Measurements from ENCODE around the gene OTOGL. TPM values are rescaled to one million over a fixed set of nuclear protein-coding genes. Genes with fewer than 3 reads are reported as not detected.

The OTOGL gene
- total RNA-seq, 1 donor from 2014 or later: 0.27 TPM

DNA sequence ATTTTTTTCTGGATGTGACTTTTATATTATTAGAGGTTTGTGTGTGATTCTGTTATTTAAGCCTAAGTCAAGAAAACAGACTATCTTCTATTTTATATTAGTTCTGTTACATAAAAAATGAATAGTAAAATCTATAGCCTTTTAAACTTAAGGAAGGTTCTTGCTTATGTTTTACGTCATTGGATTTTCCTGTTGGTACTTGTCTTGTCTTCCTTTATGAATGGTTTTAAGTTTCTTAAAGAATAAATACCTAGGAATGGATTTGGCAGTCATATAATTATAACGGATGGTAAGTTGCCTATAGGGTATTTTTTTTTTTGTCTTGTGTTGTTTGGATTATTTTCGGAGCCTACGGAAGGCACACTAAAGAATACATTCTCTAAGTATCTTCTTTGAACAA lies 182.9 kb downstream of the OTOGL start:
- Mint-ChIP-seq H3K4me1 (ENCODE audit: unreplicated experiment) (no peaks in the 10 kb centered on the region), H3K9me3 (peaks cover 5% of the 10 kb centered on the region), H3K27ac (no peak overlapping the region), H3K27me3 (no peaks in the 10 kb centered on the region), H3K36me3 (no peaks in the 10 kb centered on the region), H3K4me3 (no peak overlapping the region)
- TF ChIP-seq, protein P1, sequence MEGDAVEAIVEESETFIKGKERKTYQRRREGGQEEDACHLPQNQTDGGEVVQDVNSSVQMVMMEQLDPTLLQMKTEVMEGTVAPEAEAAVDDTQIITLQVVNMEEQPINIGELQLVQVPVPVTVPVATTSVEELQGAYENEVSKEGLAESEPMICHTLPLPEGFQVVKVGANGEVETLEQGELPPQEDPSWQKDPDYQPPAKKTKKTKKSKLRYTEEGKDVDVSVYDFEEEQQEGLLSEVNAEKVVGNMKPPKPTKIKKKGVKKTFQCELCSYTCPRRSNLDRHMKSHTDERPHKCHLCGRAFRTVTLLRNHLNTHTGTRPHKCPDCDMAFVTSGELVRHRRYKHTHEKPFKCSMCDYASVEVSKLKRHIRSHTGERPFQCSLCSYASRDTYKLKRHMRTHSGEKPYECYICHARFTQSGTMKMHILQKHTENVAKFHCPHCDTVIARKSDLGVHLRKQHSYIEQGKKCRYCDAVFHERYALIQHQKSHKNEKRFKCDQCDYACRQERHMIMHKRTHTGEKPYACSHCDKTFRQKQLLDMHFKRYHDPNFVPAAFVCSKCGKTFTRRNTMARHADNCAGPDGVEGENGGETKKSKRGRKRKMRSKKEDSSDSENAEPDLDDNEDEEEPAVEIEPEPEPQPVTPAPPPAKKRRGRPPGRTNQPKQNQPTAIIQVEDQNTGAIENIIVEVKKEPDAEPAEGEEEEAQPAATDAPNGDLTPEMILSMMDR (conservative IDR thresholded peaks at IDR 0.05): no peak
- no peak for DNase-seq (ENCODE audit: extremely low spot score, unreplicated experiment)

DNA sequence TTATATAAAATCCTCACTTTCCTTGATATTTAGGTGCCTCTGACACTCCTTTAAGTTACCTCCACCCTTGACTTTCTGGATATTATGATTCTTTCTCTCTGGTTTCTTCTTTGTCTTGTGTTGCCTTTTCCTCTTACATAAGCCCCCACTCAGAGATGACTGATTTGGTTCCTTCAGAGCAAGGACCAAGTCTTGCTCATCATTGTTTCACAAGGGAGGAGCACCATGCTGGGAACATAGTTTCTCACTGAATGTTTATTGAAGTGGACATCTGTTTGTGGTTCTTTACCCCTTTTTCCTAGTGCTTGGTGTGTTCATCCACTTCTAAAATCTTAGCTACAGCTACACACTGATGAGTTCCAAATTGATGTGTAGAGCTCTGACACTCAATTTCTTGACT lies 183.4 kb downstream of the OTOGL start:
- Mint-ChIP-seq H3K4me3 (no peak overlapping the region), H3K27ac (no peak overlapping the region), H3K27me3 (no peaks in the 10 kb centered on the region), H3K9me3 (peaks cover 5% of the 10 kb centered on the region), H3K4me1 (ENCODE audit: unreplicated experiment) (no peaks in the 10 kb centered on the region), H3K36me3 (no peaks in the 10 kb centered on the region)
- DNase-seq (ENCODE audit: extremely low spot score, unreplicated experiment): no peak
- TF ChIP-seq, protein P1 (conservative IDR thresholded peaks at IDR 0.05): no peak

DNA sequence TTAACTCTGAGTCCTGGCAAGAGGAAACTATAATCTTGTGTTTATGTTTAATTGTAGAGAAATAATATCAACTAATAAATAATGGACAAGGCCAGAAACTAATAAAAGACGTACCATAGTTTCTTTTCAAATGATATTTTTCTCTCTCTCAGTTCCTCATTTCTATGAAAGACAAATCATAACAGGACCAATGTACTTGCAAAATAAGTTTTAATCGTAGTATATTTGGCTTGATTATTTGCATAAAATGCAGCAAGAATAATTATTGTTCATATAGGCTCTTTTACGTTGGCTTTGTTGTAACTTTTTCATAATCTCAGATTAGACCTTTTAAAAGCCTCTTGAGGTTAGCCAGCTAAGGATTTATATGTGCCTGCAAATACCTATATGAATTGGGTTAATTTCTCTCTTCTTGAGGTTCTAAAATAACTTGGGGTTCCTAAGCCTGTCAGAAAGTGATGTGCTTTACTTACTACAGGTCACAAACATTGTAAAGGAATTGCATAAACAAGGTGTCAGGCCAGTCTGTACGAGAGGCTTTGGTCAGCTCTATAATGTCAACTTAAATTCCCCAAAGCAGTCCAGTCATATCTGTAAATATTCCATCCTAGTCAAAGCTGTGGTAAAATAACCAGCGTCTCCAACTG lies 191.9 kb downstream of the OTOGL start:
- H3K4me3 Mint-ChIP-seq: no peak overlapping the region
- H3K9me3 Mint-ChIP-seq: peaks cover 5% of the 10 kb centered on the region
- no peaks in the 10 kb centered on the region for H3K27me3 Mint-ChIP-seq
- H3K4me1 Mint-ChIP-seq (ENCODE audit: unreplicated experiment): no peaks in the 10 kb centered on the region
- DNase-seq (ENCODE audit: extremely low spot score, unreplicated experiment): no peak
- no peak overlapping the region for H3K27ac Mint-ChIP-seq
- TF ChIP-seq, protein P1 (conservative IDR thresholded peaks at IDR 0.05): no peak
- H3K36me3 Mint-ChIP-seq: no peaks in the 10 kb centered on the region

DNA sequence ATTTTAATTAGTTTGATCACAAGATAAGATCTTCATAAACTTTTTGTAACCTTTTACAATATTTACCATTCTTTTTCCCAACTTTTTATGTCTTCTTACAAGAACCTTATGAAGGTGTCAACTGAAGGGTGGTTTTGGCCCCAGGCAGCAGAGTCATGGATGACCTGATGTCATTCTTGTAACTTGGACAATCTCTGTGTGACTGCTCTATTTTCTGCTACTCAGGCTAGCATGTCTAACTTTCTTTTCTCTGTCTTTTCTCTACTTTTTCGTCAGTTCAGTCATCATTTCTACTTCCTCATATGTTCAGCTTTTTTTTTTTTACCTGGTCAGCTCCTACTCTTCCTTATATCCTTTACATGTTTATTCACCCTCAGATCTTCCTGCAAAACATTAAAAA lies 194.0 kb downstream of the OTOGL start:
- H3K4me1 Mint-ChIP-seq (ENCODE audit: unreplicated experiment): no peaks in the 10 kb centered on the region
- no peaks in the 10 kb centered on the region for H3K36me3 Mint-ChIP-seq
- H3K27ac Mint-ChIP-seq: peak overlapping the region; percentile 6
- no peaks in the 10 kb centered on the region for H3K27me3 Mint-ChIP-seq
- H3K9me3 Mint-ChIP-seq: peaks cover 3% of the 10 kb centered on the region
- no peak for DNase-seq (ENCODE audit: extremely low spot score, unreplicated experiment)
- H3K4me3 Mint-ChIP-seq: no peak overlapping the region
- TF ChIP-seq, protein P1 (conservative IDR thresholded peaks at IDR 0.05): no peak

DNA sequence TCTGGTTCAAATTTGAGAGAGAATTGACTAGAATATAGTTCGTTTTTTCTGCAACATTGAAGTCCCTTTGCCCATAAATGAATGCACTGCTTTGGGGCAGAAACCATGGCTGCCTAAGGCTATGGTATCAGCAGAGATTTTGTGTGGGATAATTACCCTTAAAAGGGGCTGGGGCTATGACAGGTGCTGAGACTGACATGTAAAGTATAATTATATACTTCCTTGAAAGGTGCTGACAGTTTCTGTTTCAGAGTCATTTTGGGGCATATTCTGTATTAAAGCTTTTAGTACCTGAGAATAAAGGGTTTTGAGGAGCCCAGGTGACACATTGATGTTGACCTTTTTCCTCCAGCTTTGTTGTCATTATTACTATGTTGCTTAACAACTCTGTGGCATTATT lies 194.4 kb downstream of the OTOGL start:
- H3K36me3 Mint-ChIP-seq: no peaks in the 10 kb centered on the region
- no peaks in the 10 kb centered on the region for H3K9me3 Mint-ChIP-seq
- H3K27me3 Mint-ChIP-seq: no peaks in the 10 kb centered on the region
- DNase-seq (ENCODE audit: extremely low spot score, unreplicated experiment): no peak
- H3K4me3 Mint-ChIP-seq: no peak overlapping the region
- H3K27ac Mint-ChIP-seq: peak overlapping the region; percentile 6
- TF ChIP-seq, protein P1 (conservative IDR thresholded peaks at IDR 0.05): no peak
- no peaks in the 10 kb centered on the region for H3K4me1 Mint-ChIP-seq (ENCODE audit: unreplicated experiment)

DNA sequence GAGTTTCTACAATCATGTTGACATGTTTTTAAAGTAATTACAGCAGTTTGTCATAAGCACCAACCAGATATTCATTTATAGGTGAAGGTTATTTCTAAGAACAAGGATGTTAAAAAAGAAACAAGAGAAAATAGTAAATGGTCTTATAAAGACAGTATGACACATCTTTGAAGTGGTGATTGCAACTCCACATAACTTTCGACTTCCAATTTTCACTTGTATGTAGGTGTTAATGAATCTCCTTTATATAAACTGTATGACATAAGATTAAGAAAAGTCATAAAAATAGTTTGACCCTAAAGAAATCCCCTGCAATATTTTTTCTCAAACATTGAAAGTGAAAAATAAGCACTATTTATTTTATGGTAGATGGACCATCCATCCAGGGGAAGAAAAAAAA lies 199.9 kb downstream of the OTOGL start:
- Mint-ChIP-seq H3K4me3 (no peak overlapping the region), H3K27me3 (no peaks in the 10 kb centered on the region), H3K27ac (no peak overlapping the region), H3K4me1 (ENCODE audit: unreplicated experiment) (no peaks in the 10 kb centered on the region), H3K9me3 (no peaks in the 10 kb centered on the region), H3K36me3 (no peaks in the 10 kb centered on the region)
- TF ChIP-seq, protein P1 (conservative IDR thresholded peaks at IDR 0.05): no peak
- DNase-seq (ENCODE audit: extremely low spot score, unreplicated experiment): no peak

Measured in type B pancreatic cell (in vitro differentiated cells).